Caco-2 (cell line): ENCODE results near the gene HIVEP3. TPM values are rescaled to one million over a fixed set of nuclear protein-coding genes. Genes with fewer than 3 reads are reported as not detected.

Source experiments
- BruUV-seq: library from RNA; stranded (reverse); fragments of 400-500 nt; replicated peaks from 2 replicates; lab custom pipeline; 2021; lab: Mats Ljungman, UMichigan
- CTCF ChIA-PET: fragments of 300-600 bp; sonication (Branson Sonifier 250); formaldehyde crosslinking; loops from one replicate; lab custom pipeline; 2022; ENCODE audit warnings: antibody characterized with exemption; lab: Charles Lee
- POLR2A ChIA-PET: fragments of 300-600 bp; sonication (Branson Sonifier 250); formaldehyde crosslinking; loops from one replicate; lab custom pipeline; 2022; ENCODE audit warnings: antibody characterized with exemption; lab: Charles Lee
- DNase-seq, 2 experiments: peaks; one replicate each; pipeline versions ENCODE4 v3.0.0 to v3.0.0-alpha.2; 2020 to 2022
- H3K27me3 ChIP-seq: replicated peaks from 2 replicates; pipeline ENCODE4 v1.6.0; 2011; ENCODE audit warnings: low read length; ENCODE audit not compliant: control insufficient read depth, insufficient read depth
- H3K36me3 ChIP-seq: 2 replicates; pipeline ENCODE4 v1.5.1; 2011; ENCODE audit warnings: low read length; ENCODE audit not compliant: control insufficient read depth, insufficient read depth
- H3K4me1 ChIP-seq: fragments of 250-450 bp; sonication (Bioruptor Pico); 2 replicates; pipeline ENCODE4 v1.5.1; 2020; ENCODE audit warnings: mild to moderate bottlenecking
- H3K4me3 ChIP-seq: 2 replicates; pipeline ENCODE4 v1.5.1; 2011; ENCODE audit warnings: low read depth, mild to moderate bottlenecking, control low read depth, low read length
- H3K9me3 ChIP-seq: fragments of 250-450 bp; sonication (Bioruptor Pico); 2 replicates; pipeline ENCODE4 v1.5.1; 2020; ENCODE audit warnings: mild to moderate bottlenecking, moderate library complexity
- H3K27ac Mint-ChIP-seq: one replicate; pipeline ENCODE4 v1.8.0; 2022; ENCODE audit warnings: mixed read lengths; ENCODE audit not compliant: unreplicated experiment
- H3K27me3 Mint-ChIP-seq: one replicate; pipeline ENCODE4 v1.8.0; 2022; ENCODE audit warnings: mixed read lengths; ENCODE audit not compliant: insufficient read depth, unreplicated experiment
- H3K36me3 Mint-ChIP-seq: one replicate; pipeline ENCODE4 v1.8.0; 2022; ENCODE audit warnings: mild to moderate bottlenecking, mixed read lengths; ENCODE audit not compliant: insufficient read depth, unreplicated experiment
- H3K4me1 Mint-ChIP-seq: one replicate; pipeline ENCODE4 v1.8.0; 2022; ENCODE audit warnings: low read depth, mixed read lengths; ENCODE audit not compliant: unreplicated experiment
- H3K4me3 Mint-ChIP-seq: one replicate; pipeline ENCODE4 v1.8.0; 2022; ENCODE audit warnings: mild to moderate bottlenecking, moderate library complexity, mixed read lengths; ENCODE audit not compliant: unreplicated experiment
- H3K9me3 Mint-ChIP-seq: one replicate; pipeline ENCODE4 v1.8.0; 2022; ENCODE audit warnings: mixed read lengths; ENCODE audit not compliant: unreplicated experiment
- intact Hi-C: fragments of 100-400 bp; cut with micrococcal nuclease; formaldehyde crosslinking; loops from one replicate; pipeline ENCODE4 v1.10.0; 2022; ENCODE audit not compliant: unreplicated experiment
- total RNA-seq: library from RNA; stranded (reverse); gene quantifications from 2 replicates; pipeline ENCODE4 v1.2.3, GENCODE V29; 2022
- TF ChIP-seq, protein P1 (sequence below), 2 experiments: fragments of 200-600 bp in 1 of 2; IDR thresholded peaks; 1 replicate in 1 of 2; 2 replicates in 1 of 2; pipeline versions ENCODE4 v1.5.1 to v1.8.0; 2011 to 2022; ENCODE audit warnings: antibody characterized with exemption in 1 of 2, control low read depth in 1 of 2, inconsistent platforms in 1 of 2, low read depth in 1 of 2, low read length in 1 of 2, mild to moderate bottlenecking in 1 of 2, moderate library complexity in 1 of 2; ENCODE audit not compliant: insufficient read depth in 1 of 2, severe bottlenecking in 1 of 2, unreplicated experiment in 1 of 2

Gene HIVEP3
- total RNA-seq, 1 experiment from 2014 or later = 0.25 TPM

DNA sequence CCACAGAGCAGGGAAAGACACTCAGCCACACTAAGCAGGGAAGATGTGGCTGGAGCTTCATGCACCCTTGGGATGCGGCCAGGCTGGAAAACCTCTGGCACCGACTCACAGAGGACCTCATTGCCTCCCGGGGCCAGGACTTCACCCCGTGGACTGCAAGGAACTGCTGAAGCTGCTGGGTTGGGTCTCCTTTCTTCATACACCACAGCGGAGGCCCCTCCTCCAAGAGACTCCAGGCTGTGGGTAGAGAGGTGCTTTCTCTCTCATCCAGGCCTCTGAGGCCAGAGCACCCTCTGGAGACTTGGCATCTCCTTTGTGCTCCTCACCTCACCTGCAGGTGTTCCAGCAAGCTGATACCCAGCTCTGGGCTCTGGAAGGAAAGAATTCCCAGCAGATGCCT is 358.2 kb downstream of the HIVEP3 start:
- Mint-ChIP-seq H3K27me3 (peaks cover 18% of the 10 kb centered on the region), H3K4me3 (no peak overlapping the region), H3K36me3 (no peaks in the 10 kb centered on the region), H3K27ac (no peak overlapping the region), H3K9me3 (peaks cover 8% of the 10 kb centered on the region), H3K4me1 (no peaks in the 10 kb centered on the region)
- TF ChIP-seq, protein P1, sequence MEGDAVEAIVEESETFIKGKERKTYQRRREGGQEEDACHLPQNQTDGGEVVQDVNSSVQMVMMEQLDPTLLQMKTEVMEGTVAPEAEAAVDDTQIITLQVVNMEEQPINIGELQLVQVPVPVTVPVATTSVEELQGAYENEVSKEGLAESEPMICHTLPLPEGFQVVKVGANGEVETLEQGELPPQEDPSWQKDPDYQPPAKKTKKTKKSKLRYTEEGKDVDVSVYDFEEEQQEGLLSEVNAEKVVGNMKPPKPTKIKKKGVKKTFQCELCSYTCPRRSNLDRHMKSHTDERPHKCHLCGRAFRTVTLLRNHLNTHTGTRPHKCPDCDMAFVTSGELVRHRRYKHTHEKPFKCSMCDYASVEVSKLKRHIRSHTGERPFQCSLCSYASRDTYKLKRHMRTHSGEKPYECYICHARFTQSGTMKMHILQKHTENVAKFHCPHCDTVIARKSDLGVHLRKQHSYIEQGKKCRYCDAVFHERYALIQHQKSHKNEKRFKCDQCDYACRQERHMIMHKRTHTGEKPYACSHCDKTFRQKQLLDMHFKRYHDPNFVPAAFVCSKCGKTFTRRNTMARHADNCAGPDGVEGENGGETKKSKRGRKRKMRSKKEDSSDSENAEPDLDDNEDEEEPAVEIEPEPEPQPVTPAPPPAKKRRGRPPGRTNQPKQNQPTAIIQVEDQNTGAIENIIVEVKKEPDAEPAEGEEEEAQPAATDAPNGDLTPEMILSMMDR (IDR thresholded peaks at IDR 0.05; ENCODE audit: insufficient read depth in 1 of 2, low read depth in 1 of 2, low read length in 1 of 2, severe bottlenecking in 1 of 2, unreplicated experiment in 1 of 2) = no peak
- ChIA-PET POLR2A (no interaction called here), CTCF (no interaction called here)
- no peaks in the 10 kb centered on the region for H3K9me3 ChIP-seq
- H3K27me3 ChIP-seq = no peaks in the 10 kb centered on the region
- intact Hi-C loops = no loop called here
- no TSS peak for BruUV-seq
- DNase-seq = no peak
- H3K4me3 ChIP-seq = no peak overlapping the region
- no peaks in the 10 kb centered on the region for H3K36me3 ChIP-seq
- no peaks in the 10 kb centered on the region for H3K4me1 ChIP-seq

DNA sequence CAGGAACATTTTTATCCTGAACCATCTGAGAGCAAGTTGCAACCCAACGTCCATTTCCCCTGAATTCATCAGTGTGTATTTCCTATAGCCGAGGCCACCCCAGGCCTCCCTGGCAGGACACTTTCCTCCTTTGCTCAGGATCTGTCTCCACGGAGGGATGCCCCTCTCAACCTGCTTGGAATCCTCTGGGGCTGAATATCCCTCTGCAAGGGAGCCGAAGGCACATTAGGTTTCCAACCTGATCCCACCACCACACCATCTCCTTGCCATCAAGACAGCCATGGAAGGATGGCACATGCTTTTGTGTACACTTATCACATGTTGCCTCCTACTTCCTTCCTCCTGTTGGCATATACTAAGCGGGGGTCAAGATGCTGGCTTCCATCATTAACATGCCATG is 359.4 kb downstream of the HIVEP3 start:
- Histone ChIP-seq H3K9me3 (no peaks in the 10 kb centered on the region), H3K36me3 (no peaks in the 10 kb centered on the region), H3K27me3 (no peaks in the 10 kb centered on the region), H3K4me1 (no peaks in the 10 kb centered on the region), H3K4me3 (no peak overlapping the region)
- POLR2A ChIA-PET = no interaction called here
- H3K9me3 Mint-ChIP-seq = peaks cover 11% of the 10 kb centered on the region
- no peak overlapping the region for H3K4me3 Mint-ChIP-seq
- TF ChIP-seq, protein P1 (IDR thresholded peaks at IDR 0.05; ENCODE audit: insufficient read depth in 1 of 2, low read depth in 1 of 2, low read length in 1 of 2, severe bottlenecking in 1 of 2, unreplicated experiment in 1 of 2) = no peak
- CTCF ChIA-PET = no interaction called here
- H3K4me1 Mint-ChIP-seq = no peaks in the 10 kb centered on the region
- intact Hi-C loops = no loop called here
- H3K27me3 Mint-ChIP-seq = peaks cover 12% of the 10 kb centered on the region
- BruUV-seq = no TSS peak
- DNase-seq = no peak
- no peaks in the 10 kb centered on the region for H3K36me3 Mint-ChIP-seq
- H3K27ac Mint-ChIP-seq = no peak overlapping the region

DNA sequence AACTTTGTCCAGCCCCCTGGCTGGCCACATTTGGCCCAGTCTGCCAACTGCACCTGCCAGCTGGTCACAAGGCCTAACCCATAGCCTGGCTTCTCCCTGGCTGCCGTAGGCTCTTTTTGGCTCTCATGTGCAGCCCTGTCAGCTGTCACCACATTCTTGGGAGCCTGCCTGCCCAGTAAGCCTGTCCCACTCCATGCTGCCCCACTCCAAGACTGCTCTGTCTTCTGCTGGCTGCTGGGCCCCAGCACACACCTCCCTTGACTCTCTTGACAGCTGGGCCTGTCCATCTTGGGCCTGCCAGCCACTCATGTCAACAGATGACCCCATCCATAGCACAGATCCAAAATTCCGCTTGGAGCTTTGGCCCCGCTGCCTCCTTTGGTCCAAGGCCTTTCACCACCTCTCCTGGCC is 360.0 kb downstream of the HIVEP3 start:
- Mint-ChIP-seq H3K4me3 (no peak overlapping the region), H3K9me3 (peaks cover 11% of the 10 kb centered on the region), H3K27me3 (peaks cover 11% of the 10 kb centered on the region), H3K4me1 (no peaks in the 10 kb centered on the region), H3K27ac (no peak overlapping the region), H3K36me3 (no peaks in the 10 kb centered on the region)
- Histone ChIP-seq H3K27me3 (no peaks in the 10 kb centered on the region), H3K36me3 (no peaks in the 10 kb centered on the region), H3K9me3 (no peaks in the 10 kb centered on the region), H3K4me3 (no peak overlapping the region), H3K4me1 (no peaks in the 10 kb centered on the region)
- BruUV-seq = no TSS peak
- intact Hi-C loops = no loop called here
- DNase-seq = no peak
- TF ChIP-seq, protein P1 (IDR thresholded peaks at IDR 0.05; ENCODE audit: insufficient read depth in 1 of 2, low read depth in 1 of 2, low read length in 1 of 2, severe bottlenecking in 1 of 2, unreplicated experiment in 1 of 2) = no peak
- CTCF ChIA-PET = no interaction called here
- POLR2A ChIA-PET = no interaction called here
